Thyroid gland (tissue), 4 donors: ENCODE measurements around the gene RPGRIP1.

Experiments used
- CTCF ChIP-seq, 6 experiments: fragments of 200-600 bp in 3 of 6; fragments of 450-650 bp in 3 of 6; sonication (generic) in 3 of 6; IDR thresholded peaks; one replicate each; pipeline ENCODE4 v1.5.1; 2016 to 2019; ENCODE audit warnings: antibody characterized with exemption in 6 of 6, mild to moderate bottlenecking in 2 of 6, inconsistent platforms in 1 of 6, moderate library complexity in 1 of 6
- POLR2A ChIP-seq, 2 donors: fragments of 450-650 bp; IDR thresholded peaks; one replicate each; pipeline ENCODE4 v1.6.1; 2017; ENCODE audit warnings: antibody characterized with exemption in 2 of 2, mild to moderate bottlenecking in 2 of 2, moderate library complexity in 1 of 2

GRCh38 chr14:21275261-21275858, 4.5 kb upstream of the RPGRIP1 start:
- no peak for TF ChIP-seq CTCF (IDR thresholded peaks at IDR 0.05)
- TF ChIP-seq POLR2A (IDR thresholded peaks at IDR 0.05): no peak
